ENCODE measurements around the gene MAEA.

MAEA gene

GRCh38 chr4:1276984-1277383 lies 12.7 kb upstream of the MAEA start:
- TF ChIP-seq CTCF (IDR thresholded peaks at IDR 0.05; ENCODE audit: extremely low read depth, insufficient read depth, missing control alignments), result no peak
- in situ Hi-C loops (cut with MboI; ENCODE audit: low pct_unique_long_range_greater_than_20kb, low sequenced_read_pairs, unreplicated experiment), result no loop called here
- no peak for DNase-seq (ENCODE audit: low spot score)

- in situ Hi-C loops (cut with MboI; ENCODE audit: low pct_unique_long_range_greater_than_20kb, low sequenced_read_pairs, unreplicated experiment), result no loop called here
- DNase-seq (ENCODE audit: low spot score), result no peak
- peak; percentile 3 for TF ChIP-seq CTCF (IDR thresholded peaks at IDR 0.05; ENCODE audit: extremely low read depth, insufficient read depth, missing control alignments)
These were observed 11.7 kb upstream of the MAEA start for GRCh38 chr4:1277667-1278665.

GRCh38 chr4:1279253-1279652 lies 10.4 kb upstream of the MAEA start:
- in situ Hi-C loops (cut with MboI; ENCODE audit: low pct_unique_long_range_greater_than_20kb, low sequenced_read_pairs, unreplicated experiment), result no loop called here
- no peak for DNase-seq (ENCODE audit: low spot score)
- TF ChIP-seq CTCF (IDR thresholded peaks at IDR 0.05; ENCODE audit: extremely low read depth, insufficient read depth, missing control alignments), result no peak

- in situ Hi-C loops (cut with MboI; ENCODE audit: low pct_unique_long_range_greater_than_20kb, low sequenced_read_pairs, unreplicated experiment), result no loop called here
- DNase-seq (ENCODE audit: low spot score), result peak; percentile 3
- TF ChIP-seq CTCF (IDR thresholded peaks at IDR 0.05; ENCODE audit: extremely low read depth, insufficient read depth, missing control alignments), result no peak
These were observed 6.0 kb upstream of the MAEA start for GRCh38 chr4:1283711-1284110.

- TF ChIP-seq CTCF (IDR thresholded peaks at IDR 0.05; ENCODE audit: extremely low read depth, insufficient read depth, missing control alignments), result no peak
- in situ Hi-C loops (cut with MboI; ENCODE audit: low pct_unique_long_range_greater_than_20kb, low sequenced_read_pairs, unreplicated experiment), result no loop called here
- DNase-seq (ENCODE audit: low spot score), result no peak
These were observed 4.4 kb upstream of the MAEA start for GRCh38 chr4:1285151-1285789.

- peak; percentile 44 for DNase-seq (ENCODE audit: low spot score)
- peak; percentile 37 for TF ChIP-seq CTCF (IDR thresholded peaks at IDR 0.05; ENCODE audit: extremely low read depth, insufficient read depth, missing control alignments)
- in situ Hi-C loops (cut with MboI; ENCODE audit: low pct_unique_long_range_greater_than_20kb, low sequenced_read_pairs, unreplicated experiment), result no loop called here
These were observed 3.7 kb upstream of the MAEA start for GRCh38 chr4:1285790-1286553.

Measured in GM13977 (cell line).